ENCODE data around the gene SH3BGRL2.

Gene SH3BGRL2

GRCh38 chr6:79630883-79631692 lies at the start of gene SH3BGRL2:
TSS of gene SH3BGRL2 (plus strand) at chr6:79631329. CDS start at chr6:79631462, 133 bp downstream.
- peak; percentile 86 for DNase-seq

- DNase-seq = no peak
These were observed 46.8 kb upstream of the SH3BGRL2 start for GRCh38 chr6:79584332-79584731.

DNA sequence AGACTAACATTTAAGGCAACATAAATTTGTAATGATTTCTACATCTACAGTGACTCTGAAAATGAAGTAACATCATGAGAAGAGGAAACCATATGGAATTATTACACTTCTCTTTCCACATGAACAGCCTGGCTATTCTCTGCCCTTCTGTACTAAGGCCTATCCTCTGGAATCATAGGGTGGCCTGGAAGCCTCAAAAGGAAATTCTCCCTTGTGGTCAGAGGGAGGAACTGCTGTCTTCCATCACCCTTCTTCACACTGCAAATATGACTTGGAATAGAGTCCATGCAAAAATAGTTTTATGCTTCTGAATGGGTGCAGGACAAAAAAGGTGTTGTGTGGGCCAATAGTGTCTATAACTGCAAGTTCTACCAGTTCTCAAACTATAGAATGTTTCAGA lies 44.6 kb upstream of the SH3BGRL2 start:
- DNase-seq = no peak

DNA sequence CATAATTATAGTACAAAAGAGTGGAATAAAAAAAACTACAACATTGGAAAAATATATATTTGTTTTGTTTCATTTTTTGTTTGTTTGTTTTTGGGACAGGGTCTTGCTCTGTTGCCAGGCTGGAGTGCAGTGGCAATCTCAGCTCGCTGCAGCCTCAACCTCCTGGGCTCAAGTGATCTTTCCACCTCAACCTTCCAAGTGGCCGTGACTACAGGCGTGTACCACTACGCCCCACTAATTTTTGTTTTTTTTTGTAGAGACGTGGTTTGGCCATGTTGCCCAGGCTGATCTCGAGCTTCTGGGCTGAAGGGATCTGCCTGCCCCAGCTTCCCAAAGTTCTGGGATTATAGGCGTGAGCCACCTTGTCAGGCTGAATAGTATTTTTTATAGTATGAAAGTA lies 41.4 kb upstream of the SH3BGRL2 start:
- DNase-seq = no peak

DNA sequence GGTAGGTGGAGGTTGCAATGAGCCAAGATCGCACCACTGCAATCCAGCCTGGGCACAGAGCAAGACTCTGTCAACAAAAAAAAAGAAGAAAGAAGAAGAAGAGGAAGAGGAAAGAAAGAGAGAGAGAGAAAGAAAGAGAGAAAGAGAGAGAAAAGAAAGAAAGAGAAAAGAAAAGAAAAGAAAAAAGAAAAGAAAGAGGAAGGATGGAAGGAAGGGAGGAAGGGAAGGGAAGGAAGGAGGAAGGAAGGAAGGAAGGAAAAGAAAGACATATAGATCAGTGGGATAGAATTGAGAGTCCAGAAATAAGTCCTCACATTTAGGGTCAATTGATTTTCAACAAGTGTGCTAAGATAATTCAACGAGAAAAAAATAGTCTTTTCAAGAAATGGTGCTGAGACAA lies 34.0 kb upstream of the SH3BGRL2 start:
- DNase-seq = no peak

DNA sequence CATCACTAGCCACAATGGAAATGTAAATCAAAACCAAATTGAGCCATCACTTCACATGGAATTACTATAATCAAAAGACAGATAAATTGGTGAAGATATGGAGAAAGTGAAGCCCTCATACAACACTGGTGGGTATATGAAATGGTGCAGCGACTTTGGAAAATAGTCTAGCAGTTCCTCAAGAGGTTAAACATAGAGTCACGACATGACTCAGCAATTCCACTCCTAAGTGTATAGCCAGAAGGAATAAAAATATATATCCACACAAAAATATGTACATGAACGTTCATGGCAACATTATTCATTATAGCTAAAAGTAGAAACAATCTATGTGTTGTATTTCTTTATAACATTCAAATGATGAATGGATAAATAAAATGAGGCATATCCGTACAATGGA lies 33.1 kb upstream of the SH3BGRL2 start:
- no peak for DNase-seq

DNA sequence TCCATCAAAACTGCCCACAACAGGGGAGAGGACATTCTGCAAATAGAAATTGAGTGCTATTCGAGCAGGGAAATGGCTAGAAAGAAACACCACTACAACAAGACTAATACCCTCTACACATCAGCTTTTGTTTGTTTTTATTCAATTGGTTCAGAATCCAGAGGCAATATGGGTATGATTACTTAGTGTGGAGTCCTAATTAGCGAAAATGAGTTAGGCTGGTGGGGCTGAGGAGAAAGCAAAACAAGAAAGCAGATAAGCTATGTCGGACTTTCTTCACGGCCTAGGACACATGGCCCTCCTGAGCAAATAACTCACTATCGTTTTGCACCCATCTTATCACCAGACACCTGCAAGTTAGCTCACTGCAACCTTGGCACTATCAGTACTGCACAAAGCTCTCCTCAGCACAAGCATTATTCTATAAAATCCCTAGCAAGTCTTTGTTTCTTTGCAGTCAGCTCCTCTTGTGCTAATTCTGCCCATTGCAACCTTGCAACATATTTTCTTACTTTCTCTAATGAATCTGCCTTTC lies 31.3 kb upstream of the SH3BGRL2 start:
- no peak for DNase-seq

DNA sequence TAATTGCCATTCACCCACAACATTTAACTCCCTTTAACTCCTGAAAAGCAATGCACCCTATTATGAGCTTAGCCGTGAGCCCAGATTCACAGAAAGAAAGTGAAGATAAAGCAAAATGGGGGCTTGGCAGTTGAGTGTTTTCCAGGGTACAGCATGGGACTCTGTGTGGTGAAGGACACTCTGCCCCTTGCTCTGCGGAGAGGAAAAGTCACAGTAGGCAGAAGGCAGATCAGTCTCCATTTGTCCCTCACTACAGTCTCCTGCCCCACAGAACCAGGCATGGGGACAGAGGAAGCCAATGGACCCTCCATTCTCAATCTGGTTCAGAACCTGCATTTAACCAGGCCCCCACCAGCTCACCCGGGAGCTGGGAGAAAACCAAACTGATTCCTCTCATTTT lies 30.8 kb upstream of the SH3BGRL2 start:
- DNase-seq = no peak

GRCh38 chr6:79600812-79601609 lies 30.1 kb upstream of the SH3BGRL2 start:
- DNase-seq = no peak

DNA sequence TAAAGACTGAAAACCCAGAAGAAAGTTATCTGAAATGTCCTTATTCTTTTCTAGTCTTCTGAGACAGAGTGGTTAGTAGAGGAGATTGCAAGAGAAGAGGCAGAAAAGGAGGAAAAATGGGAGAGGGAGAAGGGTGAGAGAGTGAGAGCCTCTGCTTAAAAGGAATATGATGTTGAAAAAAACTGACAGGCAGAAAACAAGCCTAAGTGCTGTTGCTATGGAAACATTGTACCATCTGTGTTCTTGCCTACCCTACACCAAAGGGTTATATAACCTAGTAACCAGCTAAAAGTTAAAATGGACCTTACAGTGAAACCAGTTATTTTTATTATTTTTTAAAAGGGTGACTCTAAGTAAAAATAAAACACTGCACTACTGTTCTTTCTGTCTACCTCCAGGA lies 28.3 kb upstream of the SH3BGRL2 start:
- no peak for DNase-seq

DNA sequence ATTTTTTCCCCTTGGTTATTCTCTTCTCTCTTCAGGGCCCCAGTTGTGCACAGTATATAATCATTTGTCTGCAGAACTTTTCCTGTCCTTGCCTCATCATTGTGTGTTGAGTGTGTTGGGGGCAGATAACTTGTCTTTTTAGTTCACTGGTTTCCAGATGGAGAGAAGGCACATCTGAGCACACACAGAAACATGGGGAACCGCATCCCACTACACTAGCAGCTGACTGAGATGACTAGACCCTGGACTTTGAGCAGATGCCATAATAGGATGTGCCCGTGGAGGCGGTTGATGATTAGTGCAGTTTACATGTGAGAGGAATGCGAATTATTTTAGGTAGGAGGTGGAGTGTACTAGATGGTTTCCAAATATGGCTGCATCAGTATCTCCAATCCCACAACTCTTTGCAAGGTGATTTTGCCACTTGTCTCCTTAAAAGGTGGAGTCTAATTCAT lies 26.5 kb upstream of the SH3BGRL2 start:
- no peak for DNase-seq

DNA sequence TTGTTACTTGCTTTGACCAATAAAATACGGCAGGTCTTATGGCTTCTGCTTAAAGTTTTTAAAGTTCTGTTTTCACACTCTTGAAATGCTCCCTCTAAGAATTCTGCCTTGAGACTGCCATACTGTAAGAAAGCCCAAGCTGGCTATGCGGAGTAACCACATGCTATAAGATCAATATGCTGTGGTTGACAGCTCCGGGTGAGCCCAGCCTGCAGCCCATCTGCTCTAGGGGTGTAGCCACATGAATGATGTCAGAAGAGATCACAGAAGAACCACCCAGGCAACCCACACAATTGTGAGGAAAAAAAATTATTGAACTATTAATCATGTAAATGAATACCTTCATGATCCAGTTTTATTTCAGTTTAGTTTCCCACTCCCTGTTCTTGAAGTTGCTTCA lies 26.1 kb upstream of the SH3BGRL2 start:
- no peak for DNase-seq

DNA sequence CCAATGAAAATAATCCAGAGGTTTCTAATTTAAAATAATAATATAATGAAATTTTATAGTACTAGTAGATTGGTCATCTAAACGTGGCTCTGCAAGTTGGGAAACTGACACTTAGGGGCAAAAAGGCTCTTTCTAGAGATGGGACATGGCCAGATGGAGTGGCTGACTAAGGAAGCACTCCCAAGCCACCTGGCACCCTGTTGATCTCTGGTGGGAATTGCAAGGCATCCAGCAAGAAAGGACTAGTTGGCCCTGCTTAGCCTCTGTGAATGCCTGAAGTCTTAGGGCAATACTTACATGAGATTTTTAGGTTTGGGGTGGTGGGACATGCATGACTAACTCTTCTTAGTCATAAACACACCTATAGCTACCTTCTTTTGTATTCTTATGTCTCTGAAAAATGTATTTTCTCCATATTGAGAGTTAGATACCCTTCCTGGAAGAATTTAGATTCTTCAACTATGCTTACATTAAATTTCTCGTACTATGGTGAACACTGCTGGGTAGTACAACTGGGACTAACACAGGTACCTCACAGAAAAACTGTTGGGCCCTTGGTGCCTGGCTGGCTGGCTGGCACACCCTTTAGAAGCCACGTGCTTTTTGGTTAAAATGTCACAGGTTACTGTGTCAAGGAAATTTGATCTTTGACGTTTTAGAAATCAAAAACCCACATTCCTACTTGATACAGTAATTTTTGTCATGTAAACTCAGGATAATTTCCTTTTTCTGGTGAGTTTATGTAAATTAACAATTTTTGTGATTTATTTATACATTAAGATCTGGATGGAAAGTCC lies 25.0 kb upstream of the SH3BGRL2 start:
- DNase-seq = no peak

- no peak for DNase-seq
These were observed 24.1 kb upstream of the SH3BGRL2 start for GRCh38 chr6:79607000-79607399.

GRCh38 chr6:79608334-79609224 lies 22.6 kb upstream of the SH3BGRL2 start:
- no peak for DNase-seq

- no peak for DNase-seq
These were observed 21.9 kb upstream of the SH3BGRL2 start for GRCh38 chr6:79609225-79609595.

GRCh38 chr6:79610306-79611009 lies 20.7 kb upstream of the SH3BGRL2 start:
- no peak for DNase-seq

GRCh38 chr6:79612457-79612856 lies 18.7 kb upstream of the SH3BGRL2 start:
- DNase-seq = no peak

DNA sequence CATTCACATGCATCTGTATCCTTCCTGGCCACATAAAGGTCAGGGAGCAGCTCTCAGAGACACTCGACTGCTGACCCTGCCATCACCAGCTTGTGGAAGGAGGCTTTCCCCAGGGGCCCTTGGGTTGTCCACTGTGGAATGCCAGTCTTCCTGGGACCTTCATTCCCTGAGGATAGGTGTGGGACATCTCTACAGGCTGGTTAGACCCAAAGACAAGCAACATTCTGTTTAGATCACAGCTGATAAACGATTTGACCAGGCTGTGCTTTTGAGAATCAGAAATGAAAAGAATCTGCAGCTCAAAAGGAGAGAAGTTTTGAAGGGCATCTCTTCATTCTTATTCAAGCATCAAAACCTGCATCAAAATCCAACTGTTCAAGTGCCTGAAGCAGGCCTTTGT lies 18.2 kb upstream of the SH3BGRL2 start:
- DNase-seq = no peak

- no peak for DNase-seq
These were observed 17.2 kb upstream of the SH3BGRL2 start for GRCh38 chr6:79613912-79614311.
